ENCODE results near the gene DIP2C.
"Not testable (repeated sequence)": the region's sequence is repeated elsewhere in the genome, so short reads cannot be mapped to it uniquely, and the experiment has no call there.

Gene DIP2C

DNA sequence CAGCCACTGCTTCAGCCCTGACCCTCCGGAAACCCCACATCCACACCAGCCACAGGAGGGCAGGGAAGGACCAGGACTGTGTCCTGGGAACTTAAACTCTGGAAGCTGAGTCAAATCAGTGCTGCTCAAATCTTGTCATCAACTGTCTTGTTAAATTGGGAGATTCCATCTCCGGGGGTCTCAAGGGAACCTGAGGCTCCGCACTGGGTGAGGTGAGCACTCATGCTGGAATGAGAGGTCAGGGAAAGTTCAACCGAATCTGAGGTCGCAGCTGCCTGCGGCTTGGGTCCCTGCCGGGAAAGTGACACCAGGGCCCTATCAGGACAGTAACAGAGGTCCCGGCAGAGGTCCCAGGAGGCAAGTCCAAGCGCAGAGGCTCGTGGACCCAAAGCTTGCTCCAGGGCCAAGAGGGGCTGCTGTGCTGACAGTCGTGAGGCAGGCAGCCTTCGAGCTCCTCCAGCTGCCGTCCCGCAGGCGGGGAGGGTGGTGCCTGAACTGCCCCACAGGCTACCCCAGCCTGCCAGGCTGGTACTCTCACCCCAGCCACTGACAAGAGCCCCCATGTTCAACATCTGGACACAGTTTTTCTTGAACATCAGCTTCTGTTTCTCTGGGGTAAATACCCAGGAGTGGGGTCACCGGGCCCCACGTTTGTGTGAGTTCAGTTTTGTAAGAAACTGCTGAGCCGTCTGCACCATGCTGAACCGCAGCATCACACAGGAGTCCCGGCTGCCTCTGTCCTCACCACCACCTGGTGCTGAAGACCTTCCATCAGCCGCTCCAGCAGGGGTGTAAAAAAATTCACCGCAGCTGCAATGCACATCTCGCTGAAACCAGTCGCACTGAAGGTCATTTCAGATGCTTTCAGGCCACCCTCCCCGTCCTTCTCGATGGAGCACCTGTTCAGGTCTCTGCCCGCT lies 101.0 kb downstream of the DIP2C start:
- H3K27ac ChIP-seq = no peak overlapping the region
- TF ChIP-seq, protein P1, sequence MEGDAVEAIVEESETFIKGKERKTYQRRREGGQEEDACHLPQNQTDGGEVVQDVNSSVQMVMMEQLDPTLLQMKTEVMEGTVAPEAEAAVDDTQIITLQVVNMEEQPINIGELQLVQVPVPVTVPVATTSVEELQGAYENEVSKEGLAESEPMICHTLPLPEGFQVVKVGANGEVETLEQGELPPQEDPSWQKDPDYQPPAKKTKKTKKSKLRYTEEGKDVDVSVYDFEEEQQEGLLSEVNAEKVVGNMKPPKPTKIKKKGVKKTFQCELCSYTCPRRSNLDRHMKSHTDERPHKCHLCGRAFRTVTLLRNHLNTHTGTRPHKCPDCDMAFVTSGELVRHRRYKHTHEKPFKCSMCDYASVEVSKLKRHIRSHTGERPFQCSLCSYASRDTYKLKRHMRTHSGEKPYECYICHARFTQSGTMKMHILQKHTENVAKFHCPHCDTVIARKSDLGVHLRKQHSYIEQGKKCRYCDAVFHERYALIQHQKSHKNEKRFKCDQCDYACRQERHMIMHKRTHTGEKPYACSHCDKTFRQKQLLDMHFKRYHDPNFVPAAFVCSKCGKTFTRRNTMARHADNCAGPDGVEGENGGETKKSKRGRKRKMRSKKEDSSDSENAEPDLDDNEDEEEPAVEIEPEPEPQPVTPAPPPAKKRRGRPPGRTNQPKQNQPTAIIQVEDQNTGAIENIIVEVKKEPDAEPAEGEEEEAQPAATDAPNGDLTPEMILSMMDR (conservative IDR thresholded peaks at IDR 0.05; ENCODE audit: low read depth) = no peak
- CTCF ChIA-PET = interaction anchor here (0.6 to 0.7 kb wide), 4 partner anchors 197 to 511 kb away, joined by 3 to 7 read pairs (median 4); no protein-coding TSS in a partner anchor
- POLR2A ChIA-PET (ENCODE audit: low non-redundant PET) = no interaction called here
- no peak for DNase-seq (ENCODE audit: low spot score)

- POLR2A ChIA-PET (ENCODE audit: low non-redundant PET) = no interaction called here
- DNase-seq (ENCODE audit: low spot score) = no peak
- TF ChIP-seq, protein P1 (conservative IDR thresholded peaks at IDR 0.05; ENCODE audit: low read depth) = no peak
These were observed 102.8 kb downstream of the DIP2C start for GRCh38 chr10:586716-587115.

GRCh38 chr10:586151-586550 lies 103.3 kb downstream of the DIP2C start:
- ChIA-PET CTCF (no interaction called here), POLR2A (ENCODE audit: low non-redundant PET) (no interaction called here)
- H3K27ac ChIP-seq = no peak overlapping the region
- no peak for DNase-seq (ENCODE audit: low spot score)
- TF ChIP-seq, protein P1 (conservative IDR thresholded peaks at IDR 0.05; ENCODE audit: low read depth) = no peak

More at GRCh38 chr10:586716-587115, 102.8 kb downstream of the DIP2C start:
- CTCF ChIA-PET = no interaction called here
- no peak overlapping the region for H3K27ac ChIP-seq

DNA sequence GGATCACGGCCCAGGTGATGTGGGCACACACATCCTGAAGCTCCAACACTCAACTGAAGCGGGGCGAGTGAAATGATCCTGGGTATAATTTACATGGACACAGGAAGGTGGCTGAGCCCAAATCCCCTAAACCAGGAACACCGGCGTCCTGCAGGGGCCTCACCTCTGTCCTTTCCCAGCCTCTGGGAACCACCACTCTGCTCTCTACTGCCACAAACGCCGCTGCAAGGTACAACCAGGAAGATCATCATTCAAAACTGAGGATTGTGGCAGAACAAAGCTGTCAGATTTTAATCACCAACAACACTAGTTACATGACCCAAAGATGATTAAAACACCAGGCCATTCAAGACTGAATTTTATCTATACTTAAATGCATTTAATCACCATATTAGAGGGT lies 104.0 kb downstream of the DIP2C start:
- TF ChIP-seq, protein P1 (conservative IDR thresholded peaks at IDR 0.05; ENCODE audit: low read depth) = no peak
- DNase-seq (ENCODE audit: low spot score) = no peak
- H3K27ac ChIP-seq = no peak overlapping the region
- ChIA-PET CTCF (no interaction called here), POLR2A (ENCODE audit: low non-redundant PET) (no interaction called here)

DNA sequence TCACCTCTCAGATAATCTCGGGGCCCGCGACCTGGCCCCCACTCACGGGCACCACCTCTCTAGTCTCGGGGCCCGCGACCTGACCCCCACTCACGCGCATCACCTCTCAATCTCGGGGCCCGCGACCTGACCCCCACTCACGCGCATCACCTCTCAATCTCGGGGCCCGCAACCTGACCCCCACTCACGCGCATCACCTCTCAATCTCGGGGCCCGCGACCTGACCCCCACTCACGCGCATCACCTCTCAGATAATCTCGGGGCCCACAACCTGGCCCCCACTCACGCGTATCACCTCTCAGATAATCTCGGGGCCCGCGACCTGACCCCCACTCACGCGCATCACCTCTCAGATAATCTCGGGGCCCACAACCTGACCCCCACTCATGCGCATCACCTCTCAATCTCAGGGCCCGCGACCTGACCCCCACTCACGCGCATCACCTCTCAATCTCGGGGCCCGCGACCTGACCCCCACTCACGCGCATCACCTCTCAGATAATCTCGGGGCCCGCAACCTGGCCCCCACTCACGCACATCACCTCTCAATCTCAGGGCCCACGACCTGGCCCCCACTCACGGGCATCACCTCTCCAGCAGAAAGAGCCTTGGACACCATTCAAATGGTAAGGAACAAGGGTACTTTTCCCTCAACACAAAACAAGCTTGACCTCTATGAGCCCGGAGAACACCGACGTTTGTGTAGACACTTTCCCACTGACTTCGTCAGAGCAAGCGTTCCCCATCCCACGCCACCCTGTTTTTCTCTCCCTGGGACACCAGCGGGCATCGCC lies 104.8 kb downstream of the DIP2C start:
- POLR2A ChIA-PET (ENCODE audit: low non-redundant PET); DNase-seq (ENCODE audit: low spot score); CTCF ChIA-PET; H3K27ac ChIP-seq: not testable (repeated sequence)

GRCh38 chr10:583433-583832 lies 106.0 kb downstream of the DIP2C start:
- TF ChIP-seq, protein P1 (conservative IDR thresholded peaks at IDR 0.05; ENCODE audit: low read depth) = no peak
- H3K27ac ChIP-seq = no peak overlapping the region
- ChIA-PET CTCF (no interaction called here), POLR2A (ENCODE audit: low non-redundant PET) (no interaction called here)
- DNase-seq (ENCODE audit: low spot score) = no peak
